Neural progenitor cell (in vitro differentiated cells): Measurements from ENCODE around the gene GABRR3.

Source experiments
- CTCF ChIP-seq: fragments of 200-600 bp; sonication (generic); IDR thresholded peaks from 2 replicates; pipeline ENCODE4 v1.5.1; 2017; ENCODE audit warnings: antibody characterized with exemption, mild to moderate bottlenecking
- EZH2 ChIP-seq: fragments of 200-600 bp; sonication (generic); IDR thresholded peaks from 2 replicates; pipeline ENCODE4 v1.6.1; 2017; ENCODE audit warnings: antibody characterized with exemption, mild to moderate bottlenecking, moderate library complexity
- EZH2phosphoT487 ChIP-seq: fragments of 200-600 bp; sonication (generic); IDR thresholded peaks from 2 replicates; pipeline ENCODE4 v1.6.1; 2017; ENCODE audit warnings: antibody characterized with exemption

GRCh38 chr3:97967966-97968365, 67.1 kb downstream of the GABRR3 start:
- no peak for TF ChIP-seq EZH2phosphoT487
- TF ChIP-seq CTCF, result peak; percentile 40
- TF ChIP-seq EZH2, result no peak
